ENCODE results near the gene CHAC2.
"Not testable (repeated sequence)": the region's sequence is repeated elsewhere in the genome, so short reads cannot be mapped to it uniquely, and the experiment has no call there.

Gene CHAC2

DNA sequence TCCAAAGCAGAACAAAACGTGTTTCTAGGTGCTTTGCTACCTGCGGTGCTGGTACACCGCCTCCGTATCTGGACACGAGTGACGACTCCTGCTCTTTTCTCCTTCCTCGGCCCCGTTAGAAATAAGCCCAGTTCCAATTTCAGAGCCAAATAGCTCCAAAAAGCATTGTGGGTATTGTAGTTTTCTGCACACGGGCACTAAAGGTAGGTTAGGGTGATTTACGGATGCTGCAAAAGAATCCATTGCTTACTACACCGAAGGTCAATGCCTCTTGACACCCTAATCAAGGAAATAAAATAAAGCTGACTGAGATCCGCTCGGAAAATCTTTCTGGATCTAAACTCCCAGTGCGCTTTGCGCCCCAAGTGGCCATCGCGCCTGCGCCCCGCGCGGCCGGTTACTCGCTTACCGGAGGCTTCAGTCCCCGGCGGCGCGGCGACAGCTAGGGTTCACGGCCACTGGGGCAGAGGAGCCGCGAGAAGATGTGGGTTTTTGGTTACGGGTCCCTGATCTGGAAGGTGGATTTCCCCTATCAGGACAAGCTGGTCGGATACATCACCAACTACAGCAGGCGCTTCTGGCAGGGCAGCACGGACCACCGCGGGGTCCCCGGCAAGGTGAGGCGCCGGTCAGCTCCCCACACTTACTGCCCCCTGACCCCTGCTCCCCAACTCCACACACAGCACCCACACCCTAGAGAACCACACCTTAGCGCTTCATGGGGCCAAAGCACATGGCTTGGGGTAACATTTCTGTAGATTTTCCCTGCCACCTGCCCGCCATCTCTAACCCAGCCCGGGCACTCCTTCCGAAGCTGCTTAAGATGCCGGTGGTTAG lies at the start of gene CHAC2:
CHAC2 (plus strand) TSS at position 400 of the 837 bp plus-strand sequence; CDS start at position 483, 83 bp downstream.
- POLR2A ChIA-PET: interaction anchor here (0.6 to 1.8 kb wide), 3 partner anchors 9 to 794 kb away, joined by 3 to 9 read pairs (median 5); partner anchors contain the start of genes ASB3 and ERLEC1
- CTCF ChIA-PET: interaction anchor here (0.9 to 6.2 kb wide), 14 partner anchors 9 to 201 kb away, joined by 3 to 44 read pairs (median 4); partner anchors contain the start of genes ASB3 and ERLEC1
- DNase-seq (ENCODE audit: extremely low spot score): peak; percentile 90
- TF ChIP-seq, protein P1, sequence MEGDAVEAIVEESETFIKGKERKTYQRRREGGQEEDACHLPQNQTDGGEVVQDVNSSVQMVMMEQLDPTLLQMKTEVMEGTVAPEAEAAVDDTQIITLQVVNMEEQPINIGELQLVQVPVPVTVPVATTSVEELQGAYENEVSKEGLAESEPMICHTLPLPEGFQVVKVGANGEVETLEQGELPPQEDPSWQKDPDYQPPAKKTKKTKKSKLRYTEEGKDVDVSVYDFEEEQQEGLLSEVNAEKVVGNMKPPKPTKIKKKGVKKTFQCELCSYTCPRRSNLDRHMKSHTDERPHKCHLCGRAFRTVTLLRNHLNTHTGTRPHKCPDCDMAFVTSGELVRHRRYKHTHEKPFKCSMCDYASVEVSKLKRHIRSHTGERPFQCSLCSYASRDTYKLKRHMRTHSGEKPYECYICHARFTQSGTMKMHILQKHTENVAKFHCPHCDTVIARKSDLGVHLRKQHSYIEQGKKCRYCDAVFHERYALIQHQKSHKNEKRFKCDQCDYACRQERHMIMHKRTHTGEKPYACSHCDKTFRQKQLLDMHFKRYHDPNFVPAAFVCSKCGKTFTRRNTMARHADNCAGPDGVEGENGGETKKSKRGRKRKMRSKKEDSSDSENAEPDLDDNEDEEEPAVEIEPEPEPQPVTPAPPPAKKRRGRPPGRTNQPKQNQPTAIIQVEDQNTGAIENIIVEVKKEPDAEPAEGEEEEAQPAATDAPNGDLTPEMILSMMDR (IDR thresholded peaks at IDR 0.05; ENCODE audit: control extremely low read depth, extremely low read depth, low read depth, missing control alignments): no peak

GRCh38 chr2:53720944-53721343 lies 46.7 kb upstream of the CHAC2 start:
- CTCF ChIA-PET; DNase-seq (ENCODE audit: extremely low spot score); POLR2A ChIA-PET: not testable (repeated sequence)

GRCh38 chr2:53724536-53724935 lies 43.1 kb upstream of the CHAC2 start:
- DNase-seq (ENCODE audit: extremely low spot score): no peak
- TF ChIP-seq, protein P1 (IDR thresholded peaks at IDR 0.05; ENCODE audit: control extremely low read depth, extremely low read depth, low read depth, missing control alignments): no peak
- CTCF ChIA-PET: no interaction called here
- POLR2A ChIA-PET: no interaction called here

GRCh38 chr2:53725662-53726061 lies 41.9 kb upstream of the CHAC2 start:
- POLR2A ChIA-PET: no interaction called here
- TF ChIP-seq, protein P1 (IDR thresholded peaks at IDR 0.05; ENCODE audit: control extremely low read depth, extremely low read depth, low read depth, missing control alignments): no peak
- no peak for DNase-seq (ENCODE audit: extremely low spot score)
- CTCF ChIA-PET: interaction anchor here (0.9 kb wide), 1 partner anchor 13 kb away, joined by 3 read pairs; no protein-coding TSS in a partner anchor

DNA sequence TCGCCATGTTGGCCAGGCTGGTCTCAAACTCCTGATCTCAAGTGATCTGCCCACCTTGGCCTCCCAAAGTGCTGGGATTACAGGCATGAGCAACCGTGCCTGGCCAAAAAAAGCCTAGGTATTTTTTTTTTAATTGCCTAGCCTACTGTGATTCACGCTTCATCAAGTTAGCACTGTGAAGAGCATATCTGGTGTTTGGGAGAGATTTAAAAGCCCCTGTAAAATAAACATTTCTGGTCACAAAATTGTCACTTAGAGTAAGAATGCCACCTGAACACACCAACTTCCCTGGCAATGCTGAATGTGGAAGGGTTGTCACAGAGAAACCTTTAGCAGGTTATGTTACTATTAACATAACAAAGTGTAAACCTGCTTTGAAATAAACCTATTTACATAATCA lies 39.7 kb upstream of the CHAC2 start:
- CTCF ChIA-PET: interaction anchor here (2.1 kb wide), 1 partner anchor 13 kb away, joined by 9 read pairs; no protein-coding TSS in a partner anchor

GRCh38 chr2:53729143-53729762 lies 38.4 kb upstream of the CHAC2 start:
- CTCF ChIA-PET: interaction anchor here (1.6 to 2.1 kb wide), 2 partner anchors 11 to 16 kb away, joined by 3 to 9 read pairs; no protein-coding TSS in a partner anchor
- no peak for DNase-seq (ENCODE audit: extremely low spot score)
- TF ChIP-seq, protein P1 (IDR thresholded peaks at IDR 0.05; ENCODE audit: control extremely low read depth, extremely low read depth, low read depth, missing control alignments): no peak
- POLR2A ChIA-PET: no interaction called here

More for the DNA sequence above, 39.7 kb upstream of the CHAC2 start:
- TF ChIP-seq, protein P1 (IDR thresholded peaks at IDR 0.05; ENCODE audit: control extremely low read depth, extremely low read depth, low read depth, missing control alignments): no peak
- POLR2A ChIA-PET: no interaction called here
- DNase-seq (ENCODE audit: extremely low spot score): no peak

DNA sequence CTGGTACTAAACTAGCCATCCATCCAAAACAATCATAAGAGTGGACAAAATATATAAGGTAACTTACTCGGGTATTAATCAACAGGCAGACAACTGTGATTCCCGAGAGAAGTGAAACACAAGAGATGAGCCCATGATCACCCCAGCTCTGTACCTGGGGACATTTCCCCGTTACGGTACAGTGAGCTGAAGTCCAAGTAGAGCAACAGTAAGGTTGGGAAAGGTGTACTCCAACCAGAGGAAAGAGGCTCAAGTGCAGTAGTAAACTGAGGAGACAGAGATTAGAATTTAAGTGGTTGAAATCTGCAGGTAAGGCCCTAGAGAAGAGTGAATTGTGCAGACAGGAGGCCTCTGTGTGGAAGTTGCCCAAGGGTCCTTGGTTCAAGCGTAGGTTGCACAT lies 30.5 kb upstream of the CHAC2 start:
- no peak for DNase-seq (ENCODE audit: extremely low spot score)
- TF ChIP-seq, protein P1 (IDR thresholded peaks at IDR 0.05; ENCODE audit: control extremely low read depth, extremely low read depth, low read depth, missing control alignments): no peak
- POLR2A ChIA-PET: no interaction called here
- CTCF ChIA-PET: no interaction called here

Data from GM10248 (cell line).